HFF-Myc (cell line): ENCODE data around the gene PTPDC1.

Experiments
- DNase-seq: peaks from one replicate; pipeline ENCODE4 v3.0.0-alpha.2; 2011; ENCODE audit warnings: low read depth; ENCODE audit errors: extremely low read depth
- H3K4me3 ChIP-seq: replicated peaks from 2 replicates; pipeline ENCODE4 v1.5.1; 2011; ENCODE audit warnings: low read depth, mild to moderate bottlenecking, control low read depth, low read length
- CTCF ChIP-seq: IDR thresholded peaks from 2 replicates; pipeline ENCODE4 v1.5.1; 2012; ENCODE audit warnings: mild to moderate bottlenecking, low read depth, low read length, control low read depth; ENCODE audit errors: missing control alignments

The PTPDC1 gene, protein sequence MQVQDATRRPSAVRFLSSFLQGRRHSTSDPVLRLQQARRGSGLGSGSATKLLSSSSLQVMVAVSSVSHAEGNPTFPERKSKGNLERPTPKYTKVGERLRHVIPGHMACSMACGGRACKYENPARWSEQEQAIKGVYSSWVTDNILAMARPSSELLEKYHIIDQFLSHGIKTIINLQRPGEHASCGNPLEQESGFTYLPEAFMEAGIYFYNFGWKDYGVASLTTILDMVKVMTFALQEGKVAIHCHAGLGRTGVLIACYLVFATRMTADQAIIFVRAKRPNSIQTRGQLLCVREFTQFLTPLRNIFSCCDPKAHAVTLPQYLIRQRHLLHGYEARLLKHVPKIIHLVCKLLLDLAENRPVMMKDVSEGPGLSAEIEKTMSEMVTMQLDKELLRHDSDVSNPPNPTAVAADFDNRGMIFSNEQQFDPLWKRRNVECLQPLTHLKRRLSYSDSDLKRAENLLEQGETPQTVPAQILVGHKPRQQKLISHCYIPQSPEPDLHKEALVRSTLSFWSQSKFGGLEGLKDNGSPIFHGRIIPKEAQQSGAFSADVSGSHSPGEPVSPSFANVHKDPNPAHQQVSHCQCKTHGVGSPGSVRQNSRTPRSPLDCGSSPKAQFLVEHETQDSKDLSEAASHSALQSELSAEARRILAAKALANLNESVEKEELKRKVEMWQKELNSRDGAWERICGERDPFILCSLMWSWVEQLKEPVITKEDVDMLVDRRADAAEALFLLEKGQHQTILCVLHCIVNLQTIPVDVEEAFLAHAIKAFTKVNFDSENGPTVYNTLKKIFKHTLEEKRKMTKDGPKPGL

DNA sequence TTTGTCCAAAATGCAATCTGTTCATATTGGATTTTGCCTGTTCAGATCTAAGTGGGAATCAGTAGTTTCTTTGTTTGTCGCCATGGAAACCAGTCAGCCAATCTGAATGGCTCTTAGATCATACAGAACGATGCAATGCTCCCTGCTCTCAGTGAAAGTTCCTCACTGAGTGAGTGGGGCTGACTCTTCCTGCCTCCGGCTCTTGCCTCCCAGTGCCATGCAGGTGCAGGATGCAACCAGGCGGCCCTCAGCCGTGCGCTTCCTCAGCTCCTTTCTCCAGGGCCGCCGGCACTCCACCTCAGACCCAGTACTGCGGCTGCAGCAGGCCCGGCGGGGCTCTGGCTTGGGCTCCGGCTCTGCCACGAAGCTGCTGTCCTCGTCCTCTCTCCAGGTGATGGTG is at the start of gene PTPDC1:
PTPDC1 (plus strand) TSS at position 151 of the 400 bp plus-strand sequence; CDS start at position 218, 67 bp downstream.
- H3K4me3 ChIP-seq, result no peak within 1 kb of the TSS
- no peak for TF ChIP-seq CTCF

GRCh38 chr9:94034511-94034910 is 49.8 kb upstream of the PTPDC1 start:
- no peak overlapping the region for H3K4me3 ChIP-seq
- no peak for TF ChIP-seq CTCF
- DNase-seq, result no peak

More for the DNA sequence above, at the start of gene PTPDC1:
- DNase-seq, result no peak

DNA sequence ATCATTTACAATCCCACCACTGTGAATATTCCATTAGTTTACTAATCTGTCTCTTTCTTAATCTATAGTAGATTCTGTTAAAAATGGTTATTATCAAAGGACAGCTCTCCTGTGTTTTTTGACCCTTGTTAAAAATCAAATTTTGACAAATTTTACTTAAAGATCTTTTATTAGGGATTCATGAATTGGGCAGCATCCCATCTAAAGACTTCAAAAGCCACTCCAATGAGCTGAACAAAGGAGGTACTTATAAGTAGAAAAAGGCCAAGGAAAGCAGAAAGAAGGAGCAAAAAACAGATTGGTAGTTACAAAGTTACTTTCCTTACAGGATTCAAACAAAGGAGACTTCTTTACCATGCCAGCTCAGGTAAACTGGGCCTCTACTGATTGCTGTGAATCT is 44.5 kb upstream of the PTPDC1 start:
- no peak overlapping the region for H3K4me3 ChIP-seq
- no peak for DNase-seq
- TF ChIP-seq CTCF, result no peak

DNA sequence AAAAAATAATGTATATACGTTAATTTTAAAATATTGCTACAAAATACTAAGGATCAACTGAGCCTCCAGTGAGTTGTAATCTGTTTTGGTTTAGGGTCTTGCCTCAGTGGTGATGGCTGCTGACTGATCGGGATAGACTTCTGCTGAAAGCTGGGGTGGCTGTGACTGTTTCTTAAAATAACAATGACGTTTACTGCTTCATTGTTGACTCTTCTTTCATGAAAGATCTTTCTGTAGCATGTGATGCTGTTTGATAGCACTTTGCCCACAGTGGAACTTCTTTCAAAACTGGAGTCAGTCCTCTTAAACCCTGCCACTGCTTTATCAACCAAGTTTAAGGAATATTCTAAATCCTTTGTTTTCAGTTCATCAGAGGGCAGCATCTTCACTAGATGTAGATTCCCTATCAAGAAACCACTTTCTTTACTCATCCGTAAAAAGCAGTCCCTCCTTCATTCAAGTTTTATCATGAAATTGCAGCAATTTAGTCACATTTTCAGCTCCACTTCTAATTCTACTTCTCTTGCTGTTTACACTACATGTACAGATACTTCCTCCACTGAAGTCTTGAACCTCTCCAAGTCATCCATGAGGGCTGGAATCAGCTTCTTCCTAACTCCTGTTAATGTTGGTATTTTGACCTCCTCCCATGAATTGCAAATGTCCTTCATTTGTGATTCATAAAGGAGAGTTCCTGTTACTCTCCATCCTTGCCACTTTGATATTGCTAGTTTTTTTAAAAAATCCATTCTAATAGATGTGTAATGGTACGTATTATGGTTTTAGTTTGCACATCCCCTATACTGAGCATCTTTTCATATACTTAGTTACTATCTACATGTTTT is 41.5 kb upstream of the PTPDC1 start:
- no peak for TF ChIP-seq CTCF
- no peak overlapping the region for H3K4me3 ChIP-seq

GRCh38 chr9:94054716-94055115 is 29.5 kb upstream of the PTPDC1 start:
- TF ChIP-seq CTCF, result no peak
- no peak for DNase-seq
- H3K4me3 ChIP-seq, result no peak overlapping the region

More for the DNA sequence above, 41.5 kb upstream of the PTPDC1 start:
- DNase-seq, result no peak

GRCh38 chr9:94056442-94056974 is 27.8 kb upstream of the PTPDC1 start:
- H3K4me3 ChIP-seq, result no peak overlapping the region
- TF ChIP-seq CTCF, result no peak
- peak; percentile 56 for DNase-seq
